Vagina (tissue), 2 donors: ENCODE data around the gene IFNA5. TPM values are rescaled to one million over a fixed set of nuclear protein-coding genes. Genes with fewer than 3 reads are reported as not detected.

Experiments
- DNase-seq, 2 donors: peaks; one replicate each; pipeline ENCODE4 v3.0.0-alpha.2; 2017; ENCODE audit errors: extremely low spot score in 2 of 2
- H3K27ac ChIP-seq: fragments of 200-600 bp; sonication (generic); one replicate; pipeline ENCODE4 v1.5.1; 2019
- H3K27me3 ChIP-seq: fragments of 200-600 bp; sonication (generic); one replicate; pipeline ENCODE4 v1.5.1; 2019
- H3K36me3 ChIP-seq, 2 donors: fragments of 200-600 bp; sonication (generic); one replicate each; pipeline ENCODE4 v1.5.1; 2017 to 2019
- H3K4me1 ChIP-seq: fragments of 200-600 bp; sonication (generic); one replicate; pipeline ENCODE4 v1.5.1; 2019
- H3K4me3 ChIP-seq, 2 donors: fragments of 200-600 bp; sonication (generic); 1 replicate in 1 of 2; 2 replicates in 1 of 2; pipeline ENCODE4 v1.5.1; 2016 to 2019
- H3K9me3 ChIP-seq: fragments of 200-600 bp; sonication (generic); one replicate; pipeline ENCODE4 v1.5.1; 2019
- POLR2A ChIP-seq, 2 donors: fragments of 450-650 bp; IDR thresholded peaks; one replicate each; pipeline ENCODE4 v1.6.1; 2017; ENCODE audit warnings: antibody characterized with exemption in 2 of 2, mild to moderate bottlenecking in 2 of 2, moderate library complexity in 2 of 2
- POLR2AphosphoS5 ChIP-seq, 2 donors: sonication (generic); formaldehyde crosslinking; IDR thresholded peaks; one replicate each; pipeline ENCODE4 v1.9.0; 2017; ENCODE audit warnings: antibody characterized with exemption in 2 of 2, mild to moderate bottlenecking in 2 of 2, low read depth in 1 of 2; ENCODE audit not compliant: insufficient read depth in 1 of 2
- intact Hi-C: fragments of 100-400 bp; cut with DNase I; formaldehyde crosslinking; loops from one replicate; pipeline ENCODE4 v1.15.1; 2023
- total RNA-seq: library from RNA; depleted of rRNA; stranded (reverse); fragments of >200 nt; gene quantifications from one replicate; pipeline ENCODE4 v1.2.3, GENCODE V29; 2016
- TF ChIP-seq, protein P1 (sequence below), 3 experiments: fragments of 450-650 bp in 2 of 3; fragments of 200-600 bp in 1 of 3; sonication (generic) in 1 of 3; IDR thresholded peaks; one replicate each; pipeline ENCODE4 v1.5.1; 2017 to 2019; ENCODE audit warnings: antibody characterized with exemption in 3 of 3, mild to moderate bottlenecking in 2 of 3, moderate library complexity in 2 of 3

The IFNA5 gene
- total RNA-seq, 1 donor from 2014 or later: not detected

DNA sequence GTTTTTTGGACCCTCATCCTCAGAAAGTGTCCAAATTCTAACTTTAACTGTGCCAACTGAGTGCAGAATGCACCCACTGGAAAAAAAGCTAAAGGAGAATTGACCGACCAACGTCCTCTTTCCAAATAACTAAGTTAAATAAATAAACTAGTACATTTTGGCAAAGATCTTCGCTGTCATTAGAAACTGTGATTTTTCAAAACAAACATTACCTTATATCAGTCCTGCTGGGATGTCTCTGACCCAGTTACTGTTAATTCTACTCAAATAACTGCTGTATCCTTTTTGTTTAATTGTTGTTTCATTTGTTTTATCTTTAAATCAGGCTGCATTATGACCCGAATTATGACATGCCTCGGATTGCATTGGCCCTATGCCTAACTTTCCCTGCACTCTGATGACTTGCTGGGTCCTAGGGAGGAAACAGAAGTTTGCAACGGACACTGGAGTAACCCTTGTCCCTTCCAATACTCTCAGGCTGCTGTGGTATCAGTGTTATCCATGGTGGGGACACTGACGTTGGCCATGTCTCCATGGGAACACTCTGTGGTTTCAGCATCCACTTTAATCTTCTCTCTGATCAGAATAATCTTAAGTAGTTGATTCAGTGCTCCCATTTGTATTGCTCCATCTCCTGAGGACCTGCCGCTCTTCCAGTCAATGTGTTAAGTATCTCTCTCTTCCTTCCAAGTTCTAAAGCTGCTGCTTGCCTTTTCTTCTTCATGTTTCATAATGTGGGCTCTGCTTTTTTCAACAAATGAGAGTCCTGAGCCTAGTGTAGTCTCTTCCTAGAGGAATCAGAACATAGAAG lies 11.1 kb upstream of the IFNA5 start:
- no peaks in the 10 kb centered on the region for H3K36me3 ChIP-seq
- no peak overlapping the region for H3K27ac ChIP-seq
- no peaks in the 10 kb centered on the region for H3K27me3 ChIP-seq
- intact Hi-C loops: no loop called here
- H3K4me1 ChIP-seq: peaks cover 7% of the 10 kb centered on the region
- H3K9me3 ChIP-seq: no peaks in the 10 kb centered on the region
- DNase-seq: no peak
- TF ChIP-seq POLR2A (IDR thresholded peaks at IDR 0.05) (no peak), POLR2AphosphoS5 (IDR thresholded peaks at IDR 0.05; ENCODE audit: insufficient read depth in 1 of 2, low read depth in 1 of 2) (no peak)
- TF ChIP-seq, protein P1, sequence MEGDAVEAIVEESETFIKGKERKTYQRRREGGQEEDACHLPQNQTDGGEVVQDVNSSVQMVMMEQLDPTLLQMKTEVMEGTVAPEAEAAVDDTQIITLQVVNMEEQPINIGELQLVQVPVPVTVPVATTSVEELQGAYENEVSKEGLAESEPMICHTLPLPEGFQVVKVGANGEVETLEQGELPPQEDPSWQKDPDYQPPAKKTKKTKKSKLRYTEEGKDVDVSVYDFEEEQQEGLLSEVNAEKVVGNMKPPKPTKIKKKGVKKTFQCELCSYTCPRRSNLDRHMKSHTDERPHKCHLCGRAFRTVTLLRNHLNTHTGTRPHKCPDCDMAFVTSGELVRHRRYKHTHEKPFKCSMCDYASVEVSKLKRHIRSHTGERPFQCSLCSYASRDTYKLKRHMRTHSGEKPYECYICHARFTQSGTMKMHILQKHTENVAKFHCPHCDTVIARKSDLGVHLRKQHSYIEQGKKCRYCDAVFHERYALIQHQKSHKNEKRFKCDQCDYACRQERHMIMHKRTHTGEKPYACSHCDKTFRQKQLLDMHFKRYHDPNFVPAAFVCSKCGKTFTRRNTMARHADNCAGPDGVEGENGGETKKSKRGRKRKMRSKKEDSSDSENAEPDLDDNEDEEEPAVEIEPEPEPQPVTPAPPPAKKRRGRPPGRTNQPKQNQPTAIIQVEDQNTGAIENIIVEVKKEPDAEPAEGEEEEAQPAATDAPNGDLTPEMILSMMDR (IDR thresholded peaks at IDR 0.05): no peak
- no peak overlapping the region for H3K4me3 ChIP-seq

DNA sequence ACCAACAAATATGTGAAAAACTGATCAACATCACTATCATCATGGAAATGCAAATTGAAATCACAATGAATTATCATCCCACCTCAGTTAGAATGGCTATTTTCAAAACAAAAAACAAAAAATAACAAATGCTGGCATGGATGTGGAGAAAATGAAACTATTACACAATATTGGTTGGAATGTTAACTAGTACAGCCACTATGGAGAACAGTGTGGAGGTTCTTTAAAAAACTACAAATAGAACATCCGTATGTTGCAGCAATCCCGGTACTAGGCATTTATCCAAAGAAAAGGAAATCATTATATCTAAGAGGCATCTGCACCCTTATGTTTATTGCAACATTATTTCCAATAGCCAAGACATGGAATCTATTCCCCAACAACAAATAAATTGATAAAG lies 9.0 kb upstream of the IFNA5 start:
- DNase-seq: no peak
- Histone ChIP-seq H3K4me1 (peaks cover 7% of the 10 kb centered on the region), H3K4me3 (no peak overlapping the region), H3K36me3 (no peaks in the 10 kb centered on the region), H3K27me3 (no peaks in the 10 kb centered on the region), H3K9me3 (no peaks in the 10 kb centered on the region), H3K27ac (no peak overlapping the region)
- intact Hi-C loops: no loop called here
- TF ChIP-seq POLR2A (IDR thresholded peaks at IDR 0.05) (no peak), POLR2AphosphoS5 (IDR thresholded peaks at IDR 0.05; ENCODE audit: insufficient read depth in 1 of 2, low read depth in 1 of 2) (no peak)
- TF ChIP-seq, protein P1 (IDR thresholded peaks at IDR 0.05): no peak

DNA sequence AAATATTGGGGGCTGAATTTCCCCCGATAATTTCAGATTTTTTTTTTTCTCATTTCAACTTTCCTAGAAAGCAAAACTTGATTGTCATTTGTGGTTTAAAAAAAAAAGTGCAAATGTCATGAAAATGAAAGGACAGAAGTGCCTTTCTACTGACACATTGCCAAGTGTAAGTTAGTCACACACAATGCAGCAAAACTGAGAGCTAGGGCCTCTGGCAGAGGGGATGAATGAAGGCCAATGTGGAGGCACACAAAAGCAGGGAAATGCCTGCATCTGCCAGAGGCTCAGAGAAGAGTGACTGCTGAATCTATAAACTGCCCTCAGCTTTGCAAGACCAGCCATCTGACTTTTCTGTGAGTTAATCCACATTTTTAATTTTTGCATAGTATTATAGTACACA lies 6.8 kb upstream of the IFNA5 start:
- intact Hi-C loops: no loop called here
- no peak for DNase-seq
- H3K36me3 ChIP-seq: no peaks in the 10 kb centered on the region
- H3K27me3 ChIP-seq: no peaks in the 10 kb centered on the region
- H3K9me3 ChIP-seq: no peaks in the 10 kb centered on the region
- H3K4me3 ChIP-seq: no peak overlapping the region
- H3K27ac ChIP-seq: no peak overlapping the region
- H3K4me1 ChIP-seq: peaks cover 7% of the 10 kb centered on the region
- TF ChIP-seq, protein P1 (IDR thresholded peaks at IDR 0.05): no peak
- TF ChIP-seq POLR2AphosphoS5 (IDR thresholded peaks at IDR 0.05; ENCODE audit: insufficient read depth in 1 of 2, low read depth in 1 of 2): no peak
- TF ChIP-seq POLR2A (IDR thresholded peaks at IDR 0.05): no peak

DNA sequence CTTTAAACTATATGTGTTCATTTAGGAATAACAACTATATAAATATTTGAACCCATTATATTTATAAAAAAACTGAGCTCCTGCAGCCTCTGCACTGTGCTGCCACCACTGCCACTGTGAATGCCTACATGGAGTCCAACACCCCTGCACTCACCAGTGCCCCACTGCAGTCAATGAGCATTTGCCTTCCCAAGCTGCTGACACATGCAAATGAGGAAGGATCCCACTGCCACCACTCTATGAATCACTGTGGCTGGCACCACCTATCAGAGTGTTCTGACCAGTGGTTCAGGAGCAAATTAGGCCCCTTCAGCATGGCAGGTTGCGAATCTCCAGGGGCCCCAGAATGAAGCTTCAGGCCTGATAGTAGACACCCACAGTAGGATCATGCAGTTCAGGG lies 9.1 kb downstream of the IFNA5 start:
- Histone ChIP-seq H3K27me3 (no peaks in the 10 kb centered on the region), H3K4me1 (no peaks in the 10 kb centered on the region), H3K27ac (no peak overlapping the region), H3K9me3 (no peaks in the 10 kb centered on the region), H3K4me3 (no peak overlapping the region), H3K36me3 (no peaks in the 10 kb centered on the region)
- DNase-seq: no peak
- intact Hi-C loops: no loop called here
- TF ChIP-seq, protein P1 (IDR thresholded peaks at IDR 0.05): no peak
- TF ChIP-seq POLR2A (IDR thresholded peaks at IDR 0.05) (no peak), POLR2AphosphoS5 (IDR thresholded peaks at IDR 0.05; ENCODE audit: insufficient read depth in 1 of 2, low read depth in 1 of 2) (no peak)

DNA sequence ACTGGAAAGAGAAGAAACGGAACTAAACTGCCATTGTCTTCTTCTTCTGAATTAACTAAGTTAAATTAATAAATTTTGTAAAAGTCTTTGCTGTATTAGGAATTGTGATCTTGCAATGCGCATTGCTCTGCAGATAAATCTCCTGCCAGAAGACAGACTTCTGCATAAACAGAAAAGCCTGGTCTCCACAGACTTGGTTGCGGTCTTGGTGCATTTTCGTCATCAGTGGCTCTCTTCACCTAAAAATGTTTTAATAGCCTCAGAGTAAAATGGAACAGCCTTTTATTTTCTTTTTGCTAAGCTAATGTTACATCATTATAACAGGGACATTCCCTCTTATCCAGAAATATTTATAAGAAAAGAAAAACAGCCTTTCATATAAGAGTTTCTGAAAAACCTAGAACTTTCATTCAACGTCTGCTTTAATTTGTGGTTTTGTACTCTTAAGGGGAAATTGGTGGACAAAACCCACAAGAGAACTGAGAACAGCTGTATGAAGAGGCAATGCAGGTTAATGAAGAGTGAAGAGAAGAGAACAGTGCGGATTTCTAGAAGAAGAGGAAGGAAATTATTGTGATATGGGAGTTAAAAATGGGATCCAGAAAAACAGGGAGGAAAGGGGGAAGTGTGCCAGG lies 10.1 kb downstream of the IFNA5 start:
- no peaks in the 10 kb centered on the region for H3K4me1 ChIP-seq
- H3K27me3 ChIP-seq: no peaks in the 10 kb centered on the region
- no peaks in the 10 kb centered on the region for H3K9me3 ChIP-seq
- intact Hi-C loops: no loop called here
- no peak overlapping the region for H3K27ac ChIP-seq
- H3K4me3 ChIP-seq: no peak overlapping the region
- DNase-seq: no peak
- H3K36me3 ChIP-seq: no peaks in the 10 kb centered on the region
- no peak for TF ChIP-seq POLR2A (IDR thresholded peaks at IDR 0.05)
- TF ChIP-seq, protein P1 (IDR thresholded peaks at IDR 0.05): no peak
- TF ChIP-seq POLR2AphosphoS5 (IDR thresholded peaks at IDR 0.05; ENCODE audit: insufficient read depth in 1 of 2, low read depth in 1 of 2): no peak
